GM12878 (cell line): ENCODE data around the gene CUL5. TPM values are rescaled to one million over a fixed set of nuclear protein-coding genes. Genes with fewer than 3 reads are reported as not detected.

Experiments
- ATAC-seq: fragments of 200-7000 bp; cut with Tn5 transposase; 3 replicates; pipeline ENCODE4 v1.9.1; 2020; ENCODE audit warnings: mild to moderate bottlenecking, moderate library complexity
- BruUV-seq: library from RNA; stranded (reverse); fragments of 400-500 nt; replicated peaks from 2 replicates; lab custom pipeline; 2021; lab: Mats Ljungman, UMichigan
- CTCF ChIA-PET: fragments of 300-600 bp; sonication (Branson Sonifier 250); formaldehyde crosslinking; extraction: SDS; loops from one replicate; lab custom pipeline; 2021; ENCODE audit warnings: inconsistent platforms; lab: Yijun Ruan, JAX
- POLR2A ChIA-PET: fragments of 350-600 bp; formaldehyde crosslinking; extraction: SDS; loops from one replicate; lab custom pipeline; 2021; ENCODE audit warnings: inconsistent platforms; lab: Charles Lee
- RAD21 ChIA-PET: fragments of 300-600 bp; sonication (Branson Sonifier 250); formaldehyde crosslinking; loops from one replicate; lab custom pipeline; 2023; ENCODE audit warnings: antibody characterized with exemption; ENCODE audit not compliant: unreplicated experiment; lab: Charles Lee
- SMC1A ChIA-PET: fragments of 300-600 bp; sonication (Branson Sonifier 250); formaldehyde crosslinking; loops from one replicate; lab custom pipeline; 2023; ENCODE audit not compliant: unreplicated experiment, uncharacterized antibody; lab: Charles Lee
- DNase-seq: peaks from one replicate; pipeline ENCODE4 v3.0.0-alpha.2; 2011; ENCODE audit warnings: low read depth, low spot score
- FAIRE-seq: peaks from 3 replicates; lab custom pipeline; 2011; peaks lifted over from hg19 to GRCh38; lab: Jason Lieb, UNC
- H2AFZ ChIP-seq: 2 replicates; pipeline ENCODE4 v1.6.0; 2011; ENCODE audit warnings: low read depth, low read length, control low read depth; ENCODE audit not compliant: control insufficient read depth
- H3K27ac ChIP-seq: 2 replicates; pipeline ENCODE4 v1.5.1; 2011; ENCODE audit warnings: control low read depth; ENCODE audit not compliant: control insufficient read depth, insufficient read depth
- H3K27me3 ChIP-seq, 2 experiments: replicated peaks in 1 of 2; 2 replicates each; pipeline versions ENCODE4 v1.6.0 to v1.6.1; 2011; ENCODE audit warnings: low read length in 1 of 2; ENCODE audit not compliant: control insufficient read depth in 2 of 2, insufficient read depth in 2 of 2
- H3K36me3 ChIP-seq, 2 experiments: 2 replicates each; pipeline ENCODE4 v1.5.1; 2011; ENCODE audit warnings: low read length in 1 of 2; ENCODE audit not compliant: control insufficient read depth in 2 of 2, insufficient read depth in 2 of 2
- H3K4me1 ChIP-seq: 2 replicates; pipeline ENCODE4 v1.6.1; 2011; ENCODE audit warnings: mild to moderate bottlenecking, low read length, moderate library complexity, mixed read lengths; ENCODE audit not compliant: control insufficient read depth, insufficient read depth
- H3K4me2 ChIP-seq: 2 replicates; pipeline ENCODE4 v1.6.0; 2011; ENCODE audit warnings: control low read depth; ENCODE audit not compliant: control insufficient read depth, insufficient read depth
- H3K4me3 ChIP-seq: fragments of 200-600 bp; sonication (generic); 2 replicates; pipeline ENCODE4 v1.5.1; 2016
- H3K79me2 ChIP-seq: 2 replicates; pipeline ENCODE4 v1.6.0; 2011; ENCODE audit warnings: low read length; ENCODE audit not compliant: control insufficient read depth, insufficient read depth
- H3K9ac ChIP-seq: 2 replicates; pipeline ENCODE4 v1.8.0; 2011; ENCODE audit warnings: low read length, control low read depth, mixed read lengths; ENCODE audit not compliant: control insufficient read depth, insufficient read depth
- H3K9me3 ChIP-seq: replicated peaks from 3 replicates; pipeline ENCODE4 v1.5.1; 2011; ENCODE audit warnings: mild to moderate bottlenecking, low read length; ENCODE audit not compliant: control insufficient read depth, insufficient read depth
- H4K20me1 ChIP-seq: 2 replicates; pipeline ENCODE4 v1.6.0; 2011; ENCODE audit not compliant: control insufficient read depth, insufficient read depth
- BACH1 ChIP-seq: fragments of 450-650 bp; IDR thresholded peaks from 2 replicates; pipeline ENCODE4 v1.6.1; 2017; ENCODE audit warnings: mild to moderate bottlenecking, borderline replicate concordance
- CBFB ChIP-seq: IDR thresholded peaks from 2 replicates; pipeline ENCODE4 v1.6.1; 2016; ENCODE audit warnings: antibody characterized with exemption, low read depth
- CBX5 ChIP-seq: sonication (generic); IDR thresholded peaks from 2 replicates; pipeline ENCODE4 v1.6.1; 2016; ENCODE audit warnings: low read depth, moderate library complexity, mild to moderate bottlenecking, inconsistent platforms
- CEBPZ ChIP-seq: fragments of 150-350 bp; IDR thresholded peaks from 2 replicates; pipeline ENCODE4 v1.6.1; 2016; ENCODE audit warnings: low read depth, low read length
- CREM ChIP-seq: IDR thresholded peaks from 2 replicates; pipeline ENCODE4 v1.6.1; 2014; ENCODE audit warnings: antibody characterized with exemption, low read depth
- E2F4 ChIP-seq: IDR thresholded peaks from 2 replicates; pipeline ENCODE4 v1.6.1; 2012; ENCODE audit warnings: low read depth, low read length, improper control_type of control experiment
- NFXL1 ChIP-seq: fragments of 450-650 bp; IDR thresholded peaks from 2 replicates; pipeline ENCODE4 v1.6.1; 2017; ENCODE audit warnings: antibody characterized with exemption, mild to moderate bottlenecking, borderline replicate concordance
- NR2C1 ChIP-seq: fragments of 450-650 bp; IDR thresholded peaks from 2 replicates; pipeline ENCODE4 v1.6.1; 2017; ENCODE audit warnings: antibody characterized with exemption, mild to moderate bottlenecking, moderate library complexity
- PBX3 ChIP-seq: IDR thresholded peaks from 2 replicates; pipeline ENCODE4 v1.6.1; 2011; ENCODE audit warnings: mild to moderate bottlenecking, low read depth, low read length, moderate library complexity; ENCODE audit not compliant: insufficient replicate concordance
- PML ChIP-seq: IDR thresholded peaks from 2 replicates; pipeline ENCODE4 v1.6.1; 2012; ENCODE audit warnings: low read length, inconsistent platforms
- SMAD1 ChIP-seq: fragments of 450-650 bp; IDR thresholded peaks from 2 replicates; pipeline ENCODE4 v1.6.1; 2018; ENCODE audit warnings: mild to moderate bottlenecking, low read depth; ENCODE audit not compliant: partially characterized antibody
- SUZ12 ChIP-seq: fragments of 200-600 bp; sonication (generic); IDR thresholded peaks from one replicate; pipeline ENCODE4 v1.6.1; 2018; ENCODE audit warnings: antibody characterized with exemption, mild to moderate bottlenecking; ENCODE audit not compliant: unreplicated experiment
- TARDBP ChIP-seq: IDR thresholded peaks from 2 replicates; pipeline ENCODE4 v1.6.1; 2016; ENCODE audit warnings: borderline replicate concordance
- ZNF384 ChIP-seq: IDR thresholded peaks from 2 replicates; pipeline ENCODE4 v1.6.1; 2012; ENCODE audit warnings: low read depth, mild to moderate bottlenecking, low read length, improper control_type of control experiment, borderline replicate concordance
- WGBS: methylation state at CpG from one replicate; pipeline ENCODE4 v1.1.6; 2016; ENCODE audit warnings: low lambda C conversion rate; ENCODE audit not compliant: insufficient replicate concordance, insufficient coverage; ENCODE audit errors: missing lambda C conversion rate; 5-methylcytosine and 5-hydroxymethylcytosine counted together
- in situ Hi-C: fragments of 300-500 bp; cut with MboI; formaldehyde crosslinking; loops from 9 replicates; pipeline ENCODE4 v1.14.3; 2018; ENCODE audit warnings: mixed read lengths
- intact Hi-C: fragments of 100-400 bp; cut with micrococcal nuclease; formaldehyde crosslinking; loops from one replicate; pipeline ENCODE4 v1.14.2; 2022; ENCODE audit not compliant: unreplicated experiment
- polyA plus RNA-seq, 11 experiments: library from polyadenylated mRNA; depleted of rRNA in 4 of 11; unstranded in 6 of 11; stranded (reverse) in 5 of 11; fragments of >200 nt; fragmentation: Nextera tagmentation in 4 of 11; fragmentation: Illumina TruSeq in 1 of 11; extraction: Ambion mirVana in 4 of 11; extraction: Trizol in 1 of 11; gene quantifications; 1 replicate in 1 of 11; 2 replicates in 10 of 11; pipeline versions ENCODE4 v1.2.1 to v1.2.3, GENCODE V29; 2011 to 2016; ENCODE audit warnings: inconsistent platforms in 2 of 11, missing spikeins in 2 of 11, low read depth in 1 of 11
- total RNA-seq, 4 experiments: library from RNA; depleted of rRNA in 3 of 4; stranded (reverse); fragments of >200 nt in 3 of 4; fragmentation: Illumina TruSeq in 1 of 4; extraction: Trizol in 1 of 4; gene quantifications; 2 replicates each; pipeline versions ENCODE4 v1.2.1 to v1.2.3, GENCODE V29; 2013 to 2021

CUL5 gene
- total and polyA plus RNA-seq, 10 of the 15 experiments (the other 5 are each of a cell fraction or from before 2014, with no cell fraction given) = 9.1 to 37.6 (median 18.3) TPM

GRCh38 chr11:108122166-108122628, 113.5 kb downstream of the CUL5 start:
- no peaks in the 10 kb centered on the region for H3K9me3 ChIP-seq
- RAD21 ChIA-PET = no interaction called here
- H3K4me3 ChIP-seq = peak overlapping the region; percentile 73
- no TSS peak for BruUV-seq
- peak overlapping the region; percentile 96; the same call in 1 of the 2 replicates for H2AFZ ChIP-seq
- intact Hi-C loops = loop anchor here (5.0 kb wide), 1 partner anchor 540 kb away; no protein-coding TSS in a partner anchor
- H3K36me3 ChIP-seq = no peaks in the 10 kb centered on the region
- peaks cover 35% of the 10 kb centered on the region for H3K79me2 ChIP-seq
- DNase-seq (no peak), ATAC-seq (no peak)
- H3K9ac ChIP-seq = peak overlapping the region; percentile 89
- H4K20me1 ChIP-seq = no peaks in the 10 kb centered on the region
- peak overlapping the region; percentile 94 for H3K4me2 ChIP-seq
- no peaks in the 10 kb centered on the region for H3K27me3 ChIP-seq
- peaks cover 10% of the 10 kb centered on the region for H3K4me1 ChIP-seq
- TF ChIP-seq PBX3 (no peak), ZNF384 (no peak), CEBPZ (no peak), TARDBP (no peak), E2F4 (no peak), SUZ12 (no peak), NFXL1 (no peak), PML (no peak), NR2C1 (no peak), SMAD1 (no peak), CBFB (no peak), BACH1 (no peak), CBX5 (no peak), CREM (no peak)
- TF ChIP-seq, all 136 proteins: peak for 0
- WGBS = 83% methylated on average over 9 of the region's 9 CpGs
- peak overlapping the region; percentile 65 for H3K27ac ChIP-seq
- in situ Hi-C loops = loop anchor here (5.0 kb wide), 1 partner anchor 530 kb away; no protein-coding TSS in a partner anchor
- peak; percentile 49 for FAIRE-seq
- POLR2A ChIA-PET = interaction anchor here (0.6 to 1.0 kb wide), 2 partner anchors 26 to 100 kb away, joined by 3 to 6 read pairs; partner anchors contain the start of gene NPAT
- SMC1A ChIA-PET = interaction anchor here (0.6 to 2.0 kb wide), 5 partner anchors 11 to 373 kb away, joined by 3 to 6 read pairs (median 5); partner anchors contain the start of gene CUL5
- CTCF ChIA-PET = interaction anchor here (1.3 kb wide), 1 partner anchor 11 kb away, joined by 4 read pairs; no protein-coding TSS in a partner anchor
